Renal cortical epithelial cell (primary cell): ENCODE measurements around the gene IAPP. TPM values are rescaled to one million over a fixed set of nuclear protein-coding genes. Genes with fewer than 3 reads are reported as not detected.
"Not testable (repeated sequence)": the region's sequence is repeated elsewhere in the genome, so short reads cannot be mapped to it uniquely, and the experiment has no call there.

Experiments used
- DNase-seq: peaks from one replicate; pipeline ENCODE4 v3.0.0-alpha.2; 2011; ENCODE audit warnings: low read depth
- total RNA-seq: library from RNA; depleted of rRNA; stranded (reverse); fragments of >200 nt; gene quantifications from 2 replicates; pipeline ENCODE4 v1.2.3, GENCODE V29; 2014

Gene IAPP
- not detected in 2 replicates for total RNA-seq

DNA sequence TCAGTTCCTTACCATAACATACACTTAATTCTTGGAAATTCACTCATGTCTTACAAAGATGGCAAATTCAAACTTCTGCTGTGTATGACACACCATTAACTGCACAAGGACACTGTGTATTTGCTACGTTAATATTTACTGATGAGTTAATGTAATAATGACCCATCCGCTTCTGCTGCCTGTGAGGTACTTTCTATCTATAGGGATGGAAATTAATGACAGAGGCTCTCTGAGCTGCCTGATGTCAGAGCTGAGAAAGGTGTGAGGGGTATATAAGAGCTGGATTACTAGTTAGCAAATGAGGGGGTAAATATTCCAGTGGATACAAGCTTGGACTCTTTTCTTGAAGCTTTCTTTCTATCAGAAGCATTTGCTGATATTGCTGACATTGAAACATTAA lies at the start of gene IAPP:
Gene IAPP, plus strand, starts transcription at position 301 of the 400 bp plus-strand sequence. CDS start 450 bp downstream, outside the sequence.
- DNase-seq, result no peak

DNA sequence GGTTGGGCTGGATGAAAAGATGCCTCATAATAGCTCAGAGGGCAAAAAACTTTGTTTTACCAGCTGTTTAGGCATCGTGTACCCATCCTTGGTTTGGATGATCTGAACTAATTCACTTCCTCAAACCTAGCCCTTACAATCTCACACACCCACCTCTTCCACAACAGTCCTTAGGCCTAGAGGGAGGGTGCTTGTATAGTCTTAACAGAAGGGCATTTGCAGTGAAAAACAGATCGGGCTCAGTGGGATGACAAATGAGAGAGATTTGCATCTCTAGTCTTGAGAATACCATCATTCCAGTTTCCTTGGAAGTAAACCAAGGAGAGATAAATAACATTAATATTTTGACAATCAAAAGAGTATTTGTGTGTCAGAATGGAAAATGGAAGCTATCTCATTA lies 49.0 kb upstream of the IAPP start:
- no peak for DNase-seq

DNA sequence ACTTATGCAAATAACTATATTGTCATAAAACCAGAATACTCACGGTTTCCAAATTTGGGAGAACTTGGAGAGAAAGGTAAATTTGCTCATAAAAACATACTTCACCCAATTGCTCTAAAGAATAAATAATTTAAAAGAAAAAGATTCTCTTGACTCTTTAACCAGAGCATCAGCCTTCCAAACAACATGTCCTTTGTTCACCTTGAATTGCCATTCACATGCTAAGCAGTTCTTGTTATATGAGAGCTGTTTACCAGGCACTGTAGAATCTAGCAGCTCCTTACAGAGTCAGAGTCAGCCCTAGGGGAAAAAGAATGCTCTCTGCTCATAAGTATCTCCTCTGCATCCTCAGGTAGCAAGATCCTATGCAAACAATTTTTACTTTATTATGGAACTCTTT lies 48.2 kb upstream of the IAPP start:
- DNase-seq, result no peak

DNA sequence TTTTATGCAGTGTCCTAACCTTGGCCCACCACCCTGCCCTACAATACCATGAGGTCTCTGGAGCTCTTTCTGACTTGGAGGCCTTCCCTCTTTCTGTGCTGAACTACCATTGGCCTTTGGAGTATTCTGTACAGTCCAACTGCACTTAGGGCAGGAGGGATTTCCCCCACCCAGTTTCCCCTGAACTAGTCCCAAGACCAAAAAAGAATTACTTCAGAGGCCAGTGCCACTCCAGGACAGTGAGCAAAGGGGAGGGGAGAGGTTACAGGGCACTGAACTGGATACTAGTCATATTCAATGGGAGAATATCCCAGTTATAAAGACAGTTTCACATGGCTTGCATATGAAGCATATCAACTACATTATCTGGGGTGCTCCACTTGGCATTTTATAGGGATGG lies 44.1 kb upstream of the IAPP start:
- DNase-seq, result no peak

DNA sequence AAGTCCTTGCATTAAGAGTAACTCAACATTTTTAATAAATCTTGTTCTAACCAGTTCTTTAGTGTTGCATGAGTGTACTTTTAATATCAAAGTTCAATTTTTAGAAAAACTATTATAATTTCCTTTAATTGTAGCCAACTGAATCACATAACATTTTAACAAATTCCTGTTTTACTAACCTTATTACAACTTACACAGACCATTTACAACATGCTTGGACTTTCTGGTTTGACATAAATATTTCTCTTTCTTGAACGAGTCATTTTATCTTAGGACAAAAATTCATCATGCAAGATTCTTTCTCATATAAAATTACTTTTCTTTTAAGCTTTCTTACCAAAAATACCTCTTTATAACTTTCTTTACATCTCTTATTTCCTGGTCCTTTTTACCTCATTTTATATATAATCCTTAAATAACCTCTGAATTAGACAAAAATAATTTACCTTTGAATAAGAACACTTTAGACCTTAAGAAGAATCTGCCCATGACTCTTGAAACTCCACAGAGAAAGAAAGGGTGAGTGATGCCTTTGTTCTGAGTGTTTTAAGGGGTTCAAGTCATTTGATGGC lies 41.9 kb upstream of the IAPP start:
- DNase-seq, result no peak

DNA sequence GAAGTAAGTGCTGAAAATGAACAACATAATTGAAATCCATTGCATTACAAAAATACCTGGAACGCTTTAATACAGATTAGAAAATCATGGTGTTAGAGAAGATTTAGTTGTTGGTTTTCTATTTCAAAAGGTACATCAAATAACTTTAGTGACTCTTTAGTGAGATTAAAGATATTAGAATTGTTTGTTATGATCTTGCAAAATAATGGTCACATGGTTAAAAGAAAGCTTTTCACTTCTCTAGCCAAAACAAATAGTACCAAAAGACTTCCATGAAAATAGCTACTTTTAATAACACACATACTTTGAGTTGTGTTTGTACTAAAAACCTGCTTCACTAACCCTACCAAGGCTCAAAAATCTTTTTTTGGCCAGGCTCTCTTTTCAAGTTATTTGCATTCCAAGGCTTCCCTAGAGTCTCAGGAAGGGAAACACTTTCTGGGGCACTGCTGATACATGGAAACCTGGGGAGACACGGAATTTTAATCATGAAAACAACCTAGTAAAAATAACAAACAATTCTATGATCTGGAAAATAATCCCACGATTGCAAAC lies 37.9 kb upstream of the IAPP start, which contains the start of gene SLCO1A2:
Gene SLCO1A2, minus strand, starts transcription at position 147 of the 555 bp plus-strand sequence. CDS start 270 bp downstream, outside the sequence.
- DNase-seq, result no peak

DNA sequence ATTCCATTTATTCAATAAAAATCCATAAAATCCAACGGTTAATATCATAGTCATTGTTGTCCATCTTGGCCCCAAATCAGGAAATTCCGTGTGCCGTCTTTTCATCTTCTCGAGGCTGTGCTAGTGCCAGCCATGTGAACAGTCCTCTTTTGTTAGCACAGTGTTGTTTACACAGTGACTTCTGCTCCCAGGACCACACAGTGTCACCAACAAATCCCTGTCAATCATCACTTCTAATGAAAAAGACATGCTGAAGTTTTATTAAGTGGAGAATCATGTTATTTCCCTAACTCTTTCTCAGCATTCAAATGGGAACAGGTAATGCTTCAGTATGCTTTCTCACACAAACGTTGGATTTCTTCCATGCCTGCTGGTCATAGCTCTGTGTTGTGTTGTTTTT lies 36.0 kb upstream of the IAPP start:
- no peak for DNase-seq

DNA sequence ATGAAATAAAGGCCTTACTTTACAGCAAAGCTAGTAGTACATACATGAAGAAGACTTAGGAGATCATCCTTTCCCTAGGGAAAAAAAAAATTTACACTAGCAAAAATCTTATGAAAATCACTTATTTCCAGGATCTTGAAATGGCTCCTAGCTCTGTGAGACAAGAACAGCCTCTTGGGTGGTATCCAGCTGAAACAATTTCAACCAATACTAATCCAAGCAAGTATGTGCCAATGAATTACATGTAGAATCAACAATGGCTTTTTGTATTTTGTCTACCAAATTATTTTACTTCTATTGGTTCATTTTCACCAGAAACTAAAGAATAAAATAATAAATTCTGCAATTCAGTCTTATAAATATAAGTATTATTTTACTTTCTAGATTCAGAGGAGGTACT lies 35.2 kb upstream of the IAPP start:
- DNase-seq, result no peak

DNA sequence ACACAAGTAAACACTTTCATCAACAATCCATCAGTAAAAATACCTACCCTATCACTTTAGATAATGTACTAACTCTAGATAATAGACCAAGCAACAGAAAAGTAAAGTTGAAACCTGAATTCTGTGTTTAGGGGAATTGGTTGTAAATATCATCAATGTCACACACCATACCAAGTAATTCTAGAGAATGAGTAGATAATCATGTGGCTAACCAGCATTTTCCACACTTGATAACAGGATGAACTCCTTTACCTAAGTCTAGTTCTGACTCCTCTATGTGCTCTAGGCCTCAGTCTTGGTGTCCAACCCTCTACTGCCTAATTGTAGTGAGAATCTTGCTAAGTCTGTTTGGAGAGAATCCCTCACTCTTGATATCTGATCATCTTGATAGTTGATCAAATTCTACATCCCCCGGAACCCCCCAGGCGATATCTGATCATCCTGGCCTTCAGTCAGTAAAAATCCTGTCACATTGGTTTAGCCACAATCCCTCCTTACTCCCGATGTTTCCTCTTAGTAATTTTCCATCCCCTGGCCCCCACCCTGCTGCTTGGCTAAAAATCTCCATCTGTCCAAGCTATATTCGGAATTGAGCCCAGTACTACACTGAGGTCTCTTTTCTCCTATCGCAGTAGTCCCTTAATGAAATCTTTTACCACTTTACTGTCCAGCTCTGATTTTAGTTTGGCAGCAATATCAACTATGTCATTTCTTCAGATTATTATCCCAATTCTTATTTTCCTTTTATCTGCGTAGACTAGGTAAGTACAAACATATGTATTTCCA lies 34.5 kb upstream of the IAPP start:
- DNase-seq, result no peak

DNA sequence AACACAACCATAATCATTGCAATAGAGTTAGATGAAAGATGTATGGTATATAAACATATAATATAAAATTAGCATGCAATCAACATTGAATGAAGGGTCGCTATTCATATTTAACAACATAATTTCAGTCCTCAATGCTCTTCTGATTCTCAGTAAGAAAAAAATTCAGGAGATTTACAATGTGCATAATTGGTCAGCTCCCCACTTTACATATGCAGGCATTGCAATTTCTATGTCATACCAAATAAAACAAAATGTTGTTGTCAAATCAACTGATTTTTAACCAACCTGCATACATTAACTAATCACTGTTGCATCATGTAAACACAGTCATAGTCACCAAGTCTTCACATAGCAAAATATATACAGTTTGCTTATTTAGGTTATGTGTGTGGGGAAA lies 32.8 kb upstream of the IAPP start:
- DNase-seq, result no peak

DNA sequence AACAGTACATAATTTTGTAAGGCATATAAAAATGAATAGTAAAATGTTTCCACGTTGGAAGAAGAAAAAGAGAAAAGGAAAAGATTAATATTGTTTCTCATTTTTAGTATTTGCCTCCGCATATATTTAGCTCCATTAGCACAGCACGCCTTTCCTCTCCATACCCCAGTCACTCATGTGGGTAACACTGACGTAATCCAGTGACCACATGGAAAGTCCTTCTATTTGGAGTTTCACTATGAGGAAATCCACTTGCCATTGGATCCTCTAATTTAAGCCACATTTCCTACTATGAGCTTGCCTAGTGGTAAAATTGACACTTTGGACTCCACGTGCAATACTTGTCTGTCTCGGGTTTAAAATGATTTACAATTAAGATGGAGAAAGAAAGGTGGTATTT lies 32.3 kb upstream of the IAPP start:
- DNase-seq, result no peak

DNA sequence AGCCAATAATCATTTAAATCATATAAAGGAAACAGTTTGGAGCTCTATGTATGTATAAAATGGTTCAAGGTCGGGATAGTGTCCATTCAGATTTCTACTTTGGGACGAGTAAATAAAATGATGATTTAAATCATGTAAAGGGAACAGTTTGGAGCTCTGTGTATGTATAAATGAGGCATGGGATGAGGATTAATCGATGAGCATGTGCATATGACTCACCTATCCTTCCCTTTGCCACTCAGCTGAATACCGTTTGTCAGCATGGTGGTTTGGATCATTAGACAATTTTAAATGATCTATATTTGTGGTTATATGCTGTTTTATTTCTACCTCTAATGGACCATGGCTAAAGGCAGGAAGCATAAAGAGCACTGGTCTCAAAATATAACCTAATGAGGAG lies 30.9 kb upstream of the IAPP start:
- no peak for DNase-seq

DNA sequence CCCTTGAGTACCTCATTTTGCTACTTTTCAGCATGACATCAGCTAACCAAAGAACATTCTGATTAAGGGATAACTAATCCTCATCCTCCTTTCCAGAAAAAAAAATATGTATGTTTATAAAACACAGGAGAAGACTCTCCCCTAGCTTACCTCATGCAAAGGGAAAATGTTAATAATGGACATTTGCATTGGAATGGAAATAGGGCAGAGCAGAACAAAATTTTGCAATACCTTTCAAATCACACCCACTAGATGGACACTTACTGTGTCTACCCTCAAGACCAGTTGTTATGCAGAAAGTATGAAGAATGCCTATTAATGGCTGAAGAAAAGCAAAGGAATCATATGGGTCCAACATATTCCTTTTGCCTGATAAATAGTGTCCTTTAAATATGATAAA lies 29.1 kb upstream of the IAPP start:
- no peak for DNase-seq

DNA sequence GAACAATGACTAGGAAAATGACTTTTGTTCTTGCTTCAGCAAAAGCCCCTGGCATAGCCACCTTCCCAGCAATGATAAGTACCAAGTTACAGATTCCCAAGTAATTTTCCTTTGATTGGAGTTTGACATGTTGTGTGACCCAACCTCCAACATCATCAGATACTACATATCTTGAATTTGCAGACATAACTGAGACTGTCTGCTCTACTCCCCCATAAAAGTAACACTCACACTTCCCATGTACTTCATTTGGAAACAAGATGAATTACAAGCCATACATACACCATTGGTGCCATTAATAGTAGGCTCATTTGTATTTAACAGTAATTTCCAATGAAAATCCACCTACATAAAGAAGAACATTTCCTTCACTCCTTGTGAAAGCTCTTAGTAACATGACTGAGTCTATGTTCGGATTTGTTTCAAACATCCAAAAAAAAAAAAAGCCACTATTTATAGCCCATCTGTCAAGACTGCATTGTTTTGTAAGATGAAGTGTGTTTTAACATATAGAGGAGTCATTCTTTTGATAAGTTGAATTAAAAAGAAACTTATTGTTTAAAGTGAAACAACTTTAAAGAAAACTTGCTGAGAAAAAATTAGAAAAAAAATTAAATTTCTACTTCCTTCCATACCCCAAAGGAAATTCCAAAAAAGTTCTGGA lies 26.0 kb upstream of the IAPP start:
- DNase-seq, result no peak

DNA sequence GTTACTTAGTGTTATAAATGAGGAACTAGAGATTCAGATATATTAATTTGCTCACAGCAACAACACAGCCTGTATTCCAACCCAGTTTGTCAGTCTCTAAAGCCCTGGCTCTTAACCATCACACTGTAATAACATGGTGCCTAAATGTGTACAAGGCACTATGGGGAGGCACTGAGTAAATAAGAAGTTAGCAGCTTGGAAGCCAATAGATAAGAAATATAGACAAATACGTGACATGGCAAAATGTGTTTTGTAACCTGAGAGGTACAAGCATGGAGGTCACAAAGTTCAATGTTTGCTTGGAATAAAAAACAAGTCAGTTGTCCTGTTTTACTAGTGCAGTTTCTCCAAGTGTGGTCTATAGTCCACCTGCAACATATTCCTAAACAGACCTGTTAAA lies 21.7 kb upstream of the IAPP start:
- no peak for DNase-seq

DNA sequence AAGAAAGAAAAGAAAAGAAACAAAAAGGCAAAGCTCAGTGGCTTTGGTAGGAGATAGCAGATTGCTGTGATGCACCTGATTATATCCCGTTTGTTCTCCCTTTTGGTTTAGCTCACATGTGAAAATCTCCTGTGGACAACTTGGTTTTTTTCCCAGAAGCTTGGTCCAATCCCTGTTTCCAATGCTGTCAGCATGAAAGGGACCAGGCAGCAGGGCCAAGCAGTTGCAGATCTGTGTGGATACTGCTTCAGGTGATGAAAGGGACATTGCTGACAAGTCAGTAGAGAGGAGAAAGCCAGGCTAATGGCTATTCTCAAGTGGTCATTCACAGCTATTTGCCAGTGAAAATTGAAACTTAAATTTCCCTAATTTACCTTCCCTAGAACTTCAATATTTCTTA lies 19.2 kb upstream of the IAPP start:
- no peak for DNase-seq

DNA sequence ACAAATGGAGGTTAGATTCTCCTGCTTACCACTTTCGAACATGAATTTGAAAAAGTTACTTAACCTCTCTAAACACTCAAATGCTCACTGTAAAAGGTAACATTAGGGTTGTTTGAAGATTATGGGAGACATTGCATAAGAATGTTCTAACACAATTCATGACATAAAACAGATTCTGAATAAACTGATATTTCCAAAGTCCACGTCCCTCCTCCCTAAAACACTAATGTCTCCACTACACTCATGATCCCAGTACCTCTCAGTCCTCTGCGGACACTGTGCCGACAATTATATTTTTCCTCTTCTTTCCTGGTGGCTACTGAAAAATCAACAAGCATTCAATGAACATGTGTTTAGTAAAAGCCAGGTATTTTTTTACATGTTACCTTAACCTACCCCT lies 18.8 kb upstream of the IAPP start:
- DNase-seq, result no peak

DNA sequence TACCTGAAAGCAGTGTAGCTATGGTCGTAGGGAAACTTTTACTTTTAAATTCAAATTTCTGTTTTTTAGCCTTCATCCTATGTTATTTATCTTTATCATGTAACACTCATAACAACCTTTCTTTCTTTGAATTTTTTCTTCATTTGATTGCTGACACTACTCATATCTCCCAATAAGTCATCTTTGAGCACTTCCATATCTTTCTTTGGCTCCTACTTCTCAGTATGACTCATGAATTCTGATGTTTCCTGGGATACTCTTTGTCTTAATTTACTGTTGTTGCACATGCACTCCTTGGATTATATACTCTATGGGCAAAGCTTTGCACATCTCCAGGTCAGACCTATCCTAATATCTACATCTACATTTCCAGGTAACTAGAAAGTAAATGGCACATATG lies 18.1 kb upstream of the IAPP start:
- DNase-seq, result no peak

DNA sequence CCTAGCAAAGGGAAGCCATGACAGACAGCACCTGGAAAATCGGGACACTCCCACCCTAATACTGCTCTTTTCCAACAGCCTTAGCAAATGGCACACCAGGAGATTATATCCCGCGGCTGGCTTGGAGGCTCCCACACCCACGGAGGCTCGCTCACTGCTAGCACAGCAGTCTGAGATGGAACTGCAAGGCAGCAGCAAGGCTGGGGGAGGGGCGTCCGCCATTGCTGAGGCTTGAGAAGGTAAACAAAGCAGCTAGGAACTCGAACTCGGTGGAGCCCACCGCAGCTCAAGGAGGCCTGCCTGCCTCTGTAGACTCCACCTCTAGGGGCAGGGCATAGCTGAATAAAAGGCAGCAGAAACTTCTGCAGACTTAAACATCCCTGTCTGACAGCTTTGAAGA lies 12.1 kb upstream of the IAPP start:
- not testable (repeated sequence) for DNase-seq

DNA sequence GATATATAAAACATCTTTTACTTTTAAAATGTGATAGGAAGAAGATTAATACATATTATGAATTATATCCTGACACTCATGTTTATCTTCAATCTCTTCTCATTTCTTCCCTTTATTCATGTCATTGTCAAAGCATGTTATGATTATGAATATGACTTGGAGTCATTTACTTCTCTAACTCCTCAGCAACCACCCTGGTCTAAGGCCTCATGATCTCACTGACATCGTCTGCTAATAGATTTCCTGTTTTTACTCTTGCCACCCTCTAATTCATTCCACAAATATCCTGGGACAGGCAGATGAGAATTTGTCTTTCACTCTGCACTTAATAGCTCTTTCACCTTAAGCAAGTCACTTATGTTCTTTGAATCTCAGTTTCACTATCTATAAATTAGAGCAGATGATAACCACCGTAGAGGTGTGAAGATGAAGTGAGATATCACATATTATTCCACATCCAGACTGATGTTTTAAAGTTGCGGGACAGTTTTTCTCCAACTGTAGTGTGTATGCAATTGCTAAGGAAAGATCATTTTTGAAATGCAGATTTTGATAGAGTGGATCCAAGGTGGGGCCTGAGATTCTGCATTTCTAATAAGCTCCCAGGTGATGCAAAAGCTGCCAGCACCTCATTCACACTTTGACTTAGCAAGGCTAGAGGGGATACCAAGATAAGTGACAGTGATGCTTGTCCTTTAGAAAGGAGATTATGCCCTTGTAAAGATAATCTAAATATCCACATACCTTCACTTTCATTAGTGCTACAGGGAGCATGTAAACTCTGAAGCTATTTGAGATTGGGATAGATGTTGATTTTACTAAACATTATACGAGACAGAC lies 3.3 kb upstream of the IAPP start:
- no peak for DNase-seq

DNA sequence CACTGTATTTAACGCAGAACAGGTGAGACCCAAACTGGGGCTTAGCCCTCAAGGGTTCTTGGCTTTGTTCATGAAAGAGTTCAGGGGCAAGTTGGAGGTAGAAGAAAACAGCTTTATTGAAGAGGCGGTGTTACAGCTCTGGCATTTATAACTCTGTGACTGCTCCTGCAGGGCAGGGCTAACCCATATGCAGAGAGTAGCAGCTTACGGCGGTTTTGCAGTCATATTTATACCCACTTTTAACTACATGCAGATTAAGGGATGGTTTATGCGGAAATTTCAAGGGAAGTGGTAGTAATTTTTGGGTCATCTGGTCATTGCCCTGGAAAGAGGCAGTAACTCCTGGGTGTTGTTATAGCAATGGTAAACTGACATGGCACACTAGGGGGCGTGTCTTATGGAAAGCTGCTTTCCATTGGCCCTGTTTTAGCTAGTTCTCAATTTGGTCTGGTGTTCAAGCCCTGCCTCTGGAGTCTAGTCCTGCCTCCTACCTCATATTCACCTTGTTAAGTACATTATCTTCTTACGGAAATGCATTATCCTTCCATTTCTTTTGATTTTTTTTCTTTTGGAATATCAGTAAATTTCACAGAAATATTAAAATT lies 1.8 kb upstream of the IAPP start:
- DNase-seq, result no peak
